SHP77 (cell line): ENCODE data around the gene KCNG1.
"Not testable (repeated sequence)": the region's sequence is repeated elsewhere in the genome, so short reads cannot be mapped to it uniquely, and the experiment has no call there.

ENCODE experiments used
- DNase-seq, 2 experiments: peaks; one replicate each; lab custom pipeline; 2025; lab: John Stamatoyannopoulos, UW

The KCNG1 gene

GRCh38 chr20:51022803-51023616 is at the start of gene KCNG1:
Gene KCNG1 (minus strand): TSS chr20:51023107. CDS start chr20:51010338, 12,769 bp downstream.
- no peak for DNase-seq

GRCh38 chr20:51070621-51071020 is 47.7 kb upstream of the KCNG1 start:
- DNase-seq: no peak

GRCh38 chr20:51067792-51068191 is 44.9 kb upstream of the KCNG1 start:
- DNase-seq: no peak

GRCh38 chr20:51065615-51066014 is 42.7 kb upstream of the KCNG1 start:
- no peak for DNase-seq

- no peak for DNase-seq
Observed at GRCh38 chr20:51064137-51064536, 41.2 kb upstream of the KCNG1 start.

GRCh38 chr20:51062065-51062464 is 39.2 kb upstream of the KCNG1 start:
- no peak for DNase-seq

- DNase-seq: no peak
Observed at GRCh38 chr20:51061418-51062045, 38.6 kb upstream of the KCNG1 start.

- DNase-seq: no peak
Observed at GRCh38 chr20:51060301-51060700, 37.4 kb upstream of the KCNG1 start.

- DNase-seq: no peak
Observed at GRCh38 chr20:51059862-51060261, 37.0 kb upstream of the KCNG1 start.

- DNase-seq: no peak
Observed at GRCh38 chr20:51058017-51058416, 35.1 kb upstream of the KCNG1 start.

- DNase-seq: no peak
Observed at GRCh38 chr20:51054233-51054632, 31.3 kb upstream of the KCNG1 start.

- no peak for DNase-seq
Observed at GRCh38 chr20:51050531-51051075, 27.7 kb upstream of the KCNG1 start.

- no peak for DNase-seq
Observed at GRCh38 chr20:51046021-51046985, 23.4 kb upstream of the KCNG1 start.

- not testable (repeated sequence) for DNase-seq
Observed at GRCh38 chr20:51045492-51045891, 22.6 kb upstream of the KCNG1 start.

- no peak for DNase-seq
Observed at GRCh38 chr20:51044796-51045195, 21.9 kb upstream of the KCNG1 start.

GRCh38 chr20:51043811-51044210 is 20.9 kb upstream of the KCNG1 start:
- no peak for DNase-seq

- no peak for DNase-seq
Observed at GRCh38 chr20:51042657-51043247, 19.8 kb upstream of the KCNG1 start.

- no peak for DNase-seq
Observed at GRCh38 chr20:51042064-51042463, 19.2 kb upstream of the KCNG1 start.

GRCh38 chr20:51037532-51038115 is 14.7 kb upstream of the KCNG1 start:
- no peak for DNase-seq

- no peak for DNase-seq
Observed at GRCh38 chr20:51036827-51037531, 14.1 kb upstream of the KCNG1 start.

- DNase-seq: no peak
Observed at GRCh38 chr20:51036226-51036625, 13.3 kb upstream of the KCNG1 start.
